ENCODE measurements around the gene KCNJ5.

Gene KCNJ5

DNA sequence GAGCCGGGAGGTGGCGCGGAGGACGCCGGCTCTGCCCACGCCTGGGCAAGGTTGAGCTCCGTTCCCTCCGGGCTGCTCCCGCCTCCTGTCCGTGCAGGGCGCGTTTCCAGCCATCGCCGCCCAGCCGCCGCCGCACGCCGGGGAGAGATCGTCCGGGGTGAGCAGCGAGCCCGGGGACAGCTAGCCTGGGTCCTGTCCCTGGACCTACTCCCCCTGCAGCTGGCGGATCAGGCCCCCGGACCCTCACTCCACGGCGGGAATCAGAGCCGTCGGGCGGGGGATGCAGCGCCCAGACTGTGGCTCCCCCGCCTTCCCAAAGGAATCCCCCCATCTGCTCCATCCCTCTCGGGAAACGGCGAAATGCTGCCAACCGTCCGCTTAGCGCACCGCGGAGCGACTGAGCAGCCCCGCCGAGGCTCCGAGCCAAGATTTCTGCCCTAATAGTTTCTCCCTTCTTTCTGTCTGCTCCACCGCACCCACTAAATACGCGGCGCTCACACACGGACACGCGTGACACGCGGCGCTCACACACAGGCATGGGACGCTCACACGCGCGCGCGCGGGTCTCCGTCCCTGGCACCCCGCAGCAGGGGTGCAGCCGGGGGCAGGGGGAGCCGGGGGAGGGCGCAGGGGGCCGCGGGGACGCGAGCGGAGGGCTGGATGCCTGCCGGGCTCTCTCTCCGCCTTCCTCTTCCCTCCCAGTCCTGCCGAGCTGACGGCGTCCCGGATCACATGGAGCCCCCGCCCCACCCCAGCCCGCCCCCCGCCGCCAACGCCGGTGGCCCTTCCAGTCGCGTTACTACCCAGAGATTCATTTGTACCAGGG lies at the start of gene KCNJ5:
Gene KCNJ5, plus strand, starts transcription at position 814 of the 826 bp plus-strand sequence. CDS start 19,918 bp downstream, outside the sequence.
- no peaks in the 10 kb centered on the region for H3K9me2 ChIP-seq (ENCODE audit: low read depth, low read length)
- no peaks in the 10 kb centered on the region for H3K4me1 ChIP-seq (ENCODE audit: insufficient read depth, low read length, severe bottlenecking)
- no peak within 1 kb of the TSS for H2AFZ ChIP-seq (ENCODE audit: low read length)
- no peak for TF ChIP-seq EZH2 (IDR thresholded peaks at IDR 0.05; ENCODE audit: borderline replicate concordance, low read length)
- TF ChIP-seq CTCF (IDR thresholded peaks at IDR 0.05; ENCODE audit: low read length) = no peak
- no peak within 1 kb of the TSS for H3K27ac ChIP-seq (ENCODE audit: low read depth, low read length, poor library complexity, severe bottlenecking)
- no peaks in the 10 kb centered on the region for H3K36me3 ChIP-seq (ENCODE audit: insufficient read depth, low read length)
- no peaks in the 10 kb centered on the region for H4K20me1 ChIP-seq (ENCODE audit: insufficient read depth, low read length)
- no peaks in the 10 kb centered on the region for H3K79me2 ChIP-seq (ENCODE audit: insufficient read depth, low read length)
- no peak within 1 kb of the TSS for H3K4me2 ChIP-seq (ENCODE audit: low read length)
- H3K9ac ChIP-seq (ENCODE audit: low read length) = no peak within 1 kb of the TSS
- H3K27me3 ChIP-seq (ENCODE audit: insufficient read depth, low read length) = no peaks in the 10 kb centered on the region
- no peaks in the 10 kb centered on the region for H3F3A ChIP-seq (ENCODE audit: insufficient read depth, low read length)
- H3K9me3 ChIP-seq (ENCODE audit: low read length) = no peaks in the 10 kb centered on the region
- H3K4me3 ChIP-seq (ENCODE audit: low read depth, low read length, poor library complexity, severe bottlenecking) = no peak within 1 kb of the TSS

- Histone ChIP-seq H2AFZ (ENCODE audit: low read length) (no peak overlapping the region), H3K4me3 (ENCODE audit: low read depth, low read length, poor library complexity, severe bottlenecking) (peak overlapping the region; percentile 4), H3F3A (ENCODE audit: insufficient read depth, low read length) (no peaks in the 10 kb centered on the region), H3K79me2 (ENCODE audit: insufficient read depth, low read length) (no peaks in the 10 kb centered on the region), H3K4me1 (ENCODE audit: insufficient read depth, low read length, severe bottlenecking) (peaks cover 73% of the 10 kb centered on the region), H3K27ac (ENCODE audit: low read depth, low read length, poor library complexity, severe bottlenecking) (peak overlapping the region; percentile 96), H4K20me1 (ENCODE audit: insufficient read depth, low read length) (no peaks in the 10 kb centered on the region), H3K36me3 (ENCODE audit: insufficient read depth, low read length) (no peaks in the 10 kb centered on the region), H3K9me3 (ENCODE audit: low read length) (no peaks in the 10 kb centered on the region), H3K9me2 (ENCODE audit: low read depth, low read length) (no peaks in the 10 kb centered on the region), H3K9ac (ENCODE audit: low read length) (peak overlapping the region; percentile 28; the same call in 1 of the 2 replicates), H3K4me2 (ENCODE audit: low read length) (peak overlapping the region; percentile 46; the same call in 1 of the 2 replicates), H3K27me3 (ENCODE audit: insufficient read depth, low read length) (no peaks in the 10 kb centered on the region)
- TF ChIP-seq CTCF (IDR thresholded peaks at IDR 0.05; ENCODE audit: low read length) (no peak), EZH2 (IDR thresholded peaks at IDR 0.05; ENCODE audit: borderline replicate concordance, low read length) (no peak)
Measured at GRCh38 chr11:128841461-128842072, 49.6 kb upstream of the KCNJ5 start.

GRCh38 chr11:128843198-128843785 lies 47.9 kb upstream of the KCNJ5 start:
- Histone ChIP-seq H3K27ac (ENCODE audit: low read depth, low read length, poor library complexity, severe bottlenecking) (peak overlapping the region; percentile 96), H2AFZ (ENCODE audit: low read length) (no peak overlapping the region), H3K4me2 (ENCODE audit: low read length) (no peak overlapping the region)

More at GRCh38 chr11:128843198-128843785, 47.9 kb upstream of the KCNJ5 start:
- no peaks in the 10 kb centered on the region for H3K27me3 ChIP-seq (ENCODE audit: insufficient read depth, low read length)
- H3K79me2 ChIP-seq (ENCODE audit: insufficient read depth, low read length) = no peaks in the 10 kb centered on the region
- H3K9ac ChIP-seq (ENCODE audit: low read length) = no peak overlapping the region
- TF ChIP-seq EZH2 (IDR thresholded peaks at IDR 0.05; ENCODE audit: borderline replicate concordance, low read length) (no peak), CTCF (IDR thresholded peaks at IDR 0.05; ENCODE audit: low read length) (no peak)
- no peaks in the 10 kb centered on the region for H3K9me3 ChIP-seq (ENCODE audit: low read length)
- H3K4me3 ChIP-seq (ENCODE audit: low read depth, low read length, poor library complexity, severe bottlenecking) = no peak overlapping the region
- H4K20me1 ChIP-seq (ENCODE audit: insufficient read depth, low read length) = no peaks in the 10 kb centered on the region
- no peaks in the 10 kb centered on the region for H3F3A ChIP-seq (ENCODE audit: insufficient read depth, low read length)
- no peaks in the 10 kb centered on the region for H3K9me2 ChIP-seq (ENCODE audit: low read depth, low read length)
- H3K4me1 ChIP-seq (ENCODE audit: insufficient read depth, low read length, severe bottlenecking) = peaks cover 61% of the 10 kb centered on the region
- H3K36me3 ChIP-seq (ENCODE audit: insufficient read depth, low read length) = no peaks in the 10 kb centered on the region
